ENCODE measurements around the gene PLA2G15.

PLA2G15 gene

DNA sequence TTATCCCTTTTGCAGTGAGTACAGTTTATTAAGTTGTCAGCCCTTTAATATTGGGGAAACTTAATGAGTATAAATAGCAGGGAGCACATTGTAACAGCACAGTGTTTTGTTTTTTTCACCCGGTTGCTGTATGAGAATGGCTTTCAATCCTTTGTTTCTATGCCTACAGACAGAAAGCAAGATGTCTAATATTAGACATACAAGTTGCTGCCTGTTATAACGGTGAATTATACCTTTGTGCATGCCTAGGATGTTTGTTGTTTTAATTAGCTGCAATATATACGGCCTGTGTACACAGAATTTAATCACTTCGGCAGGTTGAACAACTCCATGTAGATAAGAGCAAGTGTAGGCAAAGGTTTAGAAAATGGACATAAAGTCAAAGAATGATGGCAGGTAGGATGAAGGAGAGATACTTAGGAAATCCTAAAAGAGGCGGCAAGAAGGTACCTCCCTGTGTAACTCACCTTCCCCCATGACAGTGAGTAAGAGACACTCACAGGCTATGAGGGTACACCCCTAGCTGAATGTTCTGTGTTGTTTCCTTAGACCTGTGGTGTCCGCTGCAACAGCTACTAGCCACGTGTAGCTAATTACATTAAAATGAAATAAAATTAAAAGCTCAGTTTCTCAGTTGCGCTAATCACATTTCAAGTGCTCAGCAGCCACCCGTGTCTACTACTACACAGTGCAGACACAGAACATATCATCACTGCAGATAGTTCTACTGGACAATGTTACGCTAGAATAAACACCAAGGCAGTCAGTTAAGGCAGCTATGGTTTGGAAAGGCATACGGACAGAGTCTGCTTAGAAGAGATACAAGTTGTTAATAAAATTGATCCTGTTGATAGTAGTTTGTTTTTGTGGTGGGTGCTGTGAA is 54.6 kb downstream of the PLA2G15 start:
- DNase-seq: no peak

- no peak for DNase-seq
Measured at GRCh38 chr16:68300734-68301459, 55.7 kb downstream of the PLA2G15 start.

GRCh38 chr16:68306633-68307032 is 61.5 kb downstream of the PLA2G15 start:
- DNase-seq: no peak

- no peak for DNase-seq
Measured at GRCh38 chr16:68309799-68310198, 64.6 kb downstream of the PLA2G15 start.

DNA sequence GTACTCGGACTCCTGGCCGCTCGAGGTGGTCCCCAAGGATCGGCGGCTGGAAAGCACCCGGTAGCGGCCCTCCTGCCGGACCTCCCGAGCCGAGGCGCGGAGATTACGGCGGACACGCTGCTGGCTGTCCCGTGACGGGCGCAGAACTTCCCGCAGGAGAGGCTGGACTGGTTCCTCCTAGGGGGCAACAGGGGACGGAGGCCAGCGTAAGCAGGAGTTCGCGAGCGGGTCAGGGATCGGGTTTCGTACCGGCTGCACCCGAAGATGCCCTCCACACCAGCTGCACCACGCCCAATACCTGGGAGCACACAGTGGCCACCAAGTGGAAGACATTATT is 65.2 kb downstream of the PLA2G15 start:
- no peak for DNase-seq
